ENCODE results near the gene ZC3HAV1L.

DNA sequence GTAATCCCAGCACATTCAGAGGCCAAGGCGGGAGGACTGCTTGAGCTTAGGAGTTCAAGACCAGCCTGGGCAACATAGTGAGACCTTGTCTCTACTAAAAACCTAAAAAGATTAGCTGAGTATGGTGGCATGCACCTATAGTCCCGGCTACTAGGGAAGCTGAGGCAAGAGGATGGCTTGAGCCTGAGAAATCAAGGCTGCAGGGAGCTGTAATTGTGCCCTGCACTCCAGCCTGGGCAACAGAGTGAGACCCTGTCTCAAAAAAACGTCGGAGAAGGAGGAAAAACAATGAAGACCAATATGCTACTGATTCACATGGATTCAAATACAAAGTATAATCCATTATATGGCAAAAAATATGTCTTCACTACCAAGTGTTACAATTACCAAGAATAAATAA lies 13.6 kb downstream of the ZC3HAV1L start:
- no peak for TF ChIP-seq POLR2A (IDR thresholded peaks at IDR 0.05)
- TF ChIP-seq, protein P1, sequence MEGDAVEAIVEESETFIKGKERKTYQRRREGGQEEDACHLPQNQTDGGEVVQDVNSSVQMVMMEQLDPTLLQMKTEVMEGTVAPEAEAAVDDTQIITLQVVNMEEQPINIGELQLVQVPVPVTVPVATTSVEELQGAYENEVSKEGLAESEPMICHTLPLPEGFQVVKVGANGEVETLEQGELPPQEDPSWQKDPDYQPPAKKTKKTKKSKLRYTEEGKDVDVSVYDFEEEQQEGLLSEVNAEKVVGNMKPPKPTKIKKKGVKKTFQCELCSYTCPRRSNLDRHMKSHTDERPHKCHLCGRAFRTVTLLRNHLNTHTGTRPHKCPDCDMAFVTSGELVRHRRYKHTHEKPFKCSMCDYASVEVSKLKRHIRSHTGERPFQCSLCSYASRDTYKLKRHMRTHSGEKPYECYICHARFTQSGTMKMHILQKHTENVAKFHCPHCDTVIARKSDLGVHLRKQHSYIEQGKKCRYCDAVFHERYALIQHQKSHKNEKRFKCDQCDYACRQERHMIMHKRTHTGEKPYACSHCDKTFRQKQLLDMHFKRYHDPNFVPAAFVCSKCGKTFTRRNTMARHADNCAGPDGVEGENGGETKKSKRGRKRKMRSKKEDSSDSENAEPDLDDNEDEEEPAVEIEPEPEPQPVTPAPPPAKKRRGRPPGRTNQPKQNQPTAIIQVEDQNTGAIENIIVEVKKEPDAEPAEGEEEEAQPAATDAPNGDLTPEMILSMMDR (IDR thresholded peaks at IDR 0.05), result no peak
